CD14-positive monocyte (primary cell): ENCODE results near the gene PSEN1. TPM values are rescaled to one million over a fixed set of nuclear protein-coding genes. Genes with fewer than 3 reads are reported as not detected.

Experiments
- DNase-seq, 3 donors: peaks; one replicate each; pipeline ENCODE4 v3.0.0-alpha.2; 2011 to 2022
- H2AFZ ChIP-seq: 2 replicates; pipeline ENCODE4 v1.6.0; 2012; ENCODE audit warnings: mild to moderate bottlenecking, low read depth, low read length, inconsistent platforms; ENCODE audit not compliant: insufficient read depth, poor library complexity, severe bottlenecking
- H3K27ac ChIP-seq, 2 donors: 1 replicate in 1 of 2; 2 replicates in 1 of 2; pipeline ENCODE4 v1.5.1; 2012 to 2013; ENCODE audit warnings: low read length in 2 of 2, control low read depth in 1 of 2, inconsistent platforms in 1 of 2, low read depth in 1 of 2, mild to moderate bottlenecking in 1 of 2
- H3K27me3 ChIP-seq, 2 donors: one replicate each; pipeline versions ENCODE4 v1.6.0 to v1.6.1; 2011 to 2013; ENCODE audit warnings: low read length in 2 of 2; ENCODE audit not compliant: control insufficient read depth in 2 of 2, insufficient read depth in 2 of 2
- H3K36me3 ChIP-seq, 2 donors: replicated peaks in 1 of 2; 1 replicate in 1 of 2; 2 replicates in 1 of 2; pipeline versions ENCODE4 v1.5.1 to v1.6.1; 2012 to 2013; ENCODE audit warnings: low read length in 2 of 2, control low read depth in 1 of 2, inconsistent platforms in 1 of 2, mild to moderate bottlenecking in 1 of 2; ENCODE audit not compliant: insufficient read depth in 2 of 2, control insufficient read depth in 1 of 2
- H3K4me1 ChIP-seq, 2 donors: 1 replicate in 1 of 2; 2 replicates in 1 of 2; pipeline versions ENCODE4 v1.5.1 to v1.6.1; 2012 to 2013; ENCODE audit warnings: low read length in 2 of 2, control low read depth in 1 of 2, inconsistent platforms in 1 of 2, mild to moderate bottlenecking in 1 of 2, moderate library complexity in 1 of 2; ENCODE audit not compliant: insufficient read depth in 2 of 2, control insufficient read depth in 1 of 2
- H3K4me2 ChIP-seq: replicated peaks from 2 replicates; pipeline ENCODE3; 2012; ENCODE audit warnings: low read length, moderate library complexity, mild to moderate bottlenecking; ENCODE audit not compliant: poor library complexity, severe bottlenecking; ENCODE audit errors: extremely low read depth
- H3K4me3 ChIP-seq, 3 experiments: fragments of 200-600 bp in 1 of 3; sonication (generic) in 1 of 3; replicated peaks in 1 of 3; 1 replicate in 2 of 3; 2 replicates in 1 of 3; pipeline ENCODE4 v1.5.1; 2011 to 2013; ENCODE audit warnings: low read length in 3 of 3, mild to moderate bottlenecking in 3 of 3, control low read depth in 2 of 3, low read depth in 2 of 3, inconsistent platforms in 1 of 3, moderate library complexity in 1 of 3
- H3K79me2 ChIP-seq: 2 replicates; pipeline ENCODE4 v1.6.0; 2012; ENCODE audit warnings: mild to moderate bottlenecking, control low read depth, inconsistent platforms, low read length, moderate library complexity; ENCODE audit not compliant: insufficient read depth
- H3K9ac ChIP-seq: 2 replicates; pipeline ENCODE4 v1.6.0; 2017; ENCODE audit warnings: low read length, mild to moderate bottlenecking; ENCODE audit not compliant: insufficient read depth, poor library complexity, severe bottlenecking
- H3K9me3 ChIP-seq, 2 donors: replicated peaks in 1 of 2; 1 replicate in 1 of 2; 2 replicates in 1 of 2; pipeline versions ENCODE4 v1.5.1 to v1.6.1; 2012 to 2013; ENCODE audit warnings: low read length in 2 of 2, control low read depth in 1 of 2; ENCODE audit not compliant: control insufficient read depth in 1 of 2, insufficient read depth in 1 of 2
- H4K20me1 ChIP-seq: 2 replicates; pipeline ENCODE4 v1.6.0; 2012; ENCODE audit warnings: mild to moderate bottlenecking, low read length, control low read depth, moderate library complexity; ENCODE audit not compliant: insufficient read depth
- H3K27ac Mint-ChIP-seq, 7 donors: one replicate each; pipeline ENCODE4 v1.8.0; 2020; ENCODE audit warnings: mild to moderate bottlenecking in 7 of 7, mixed read lengths in 7 of 7, moderate library complexity in 6 of 7, inconsistent platforms in 2 of 7
- H3K27me3 Mint-ChIP-seq, 3 donors: one replicate each; pipeline ENCODE4 v1.8.0; 2021 to 2022; ENCODE audit warnings: low read depth in 3 of 3, mild to moderate bottlenecking in 3 of 3, mixed read lengths in 3 of 3, moderate library complexity in 3 of 3, inconsistent platforms in 1 of 3
- H3K36me3 Mint-ChIP-seq, 2 donors: one replicate each; pipeline ENCODE4 v1.8.0; 2020; ENCODE audit warnings: mixed read lengths in 2 of 2, inconsistent platforms in 1 of 2, mild to moderate bottlenecking in 1 of 2
- H3K4me1 Mint-ChIP-seq: one replicate; pipeline ENCODE4 v1.8.0; 2020; ENCODE audit warnings: mild to moderate bottlenecking, mixed read lengths
- H3K4me3 Mint-ChIP-seq, 2 donors: one replicate each; pipeline ENCODE4 v1.8.0; 2020; ENCODE audit warnings: mild to moderate bottlenecking in 2 of 2, mixed read lengths in 2 of 2, moderate library complexity in 1 of 2
- H3K9me3 Mint-ChIP-seq, 7 donors: one replicate each; pipeline ENCODE4 v1.8.0; 2020 to 2022; ENCODE audit warnings: mixed read lengths in 7 of 7, mild to moderate bottlenecking in 6 of 7, moderate library complexity in 6 of 7, inconsistent platforms in 2 of 7
- CTCF ChIP-seq: fragments of 200-600 bp; IDR thresholded peaks from one replicate; pipeline ENCODE4 v1.8.0; 2022; ENCODE audit warnings: antibody characterized with exemption, mild to moderate bottlenecking
- WGBS: methylation state at CpG from one replicate; pipeline ENCODE4 v1.1.5; 2013; ENCODE audit warnings: missing lambda C conversion rate; ENCODE audit not compliant: insufficient coverage; 5-methylcytosine and 5-hydroxymethylcytosine counted together
- intact Hi-C, 2 donors: fragments of 100-400 bp; cut with micrococcal nuclease; formaldehyde crosslinking; loops; one replicate each; pipeline versions ENCODE4 v1.15.0 to v1.15.1; 2023
- polyA plus RNA-seq, 3 donors: library from polyadenylated mRNA; depleted of rRNA in 1 of 3; unstranded in 2 of 3; stranded (reverse) in 1 of 3; fragments of 300-500 nt in 2 of 3; fragments of >200 nt in 1 of 3; fragmentation: Illumina TruSeq in 2 of 3; gene quantifications; 1 replicate in 2 of 3; 2 replicates in 1 of 3; pipeline ENCODE4 v1.2.3, GENCODE V29; 2012 to 2021

The PSEN1 gene
- polyA plus RNA-seq, 3 donors: 42.4 to 130 (median 85.6) TPM

GRCh38 chr14:73105727-73106126 lies 30.6 kb upstream of the PSEN1 start:
- no peaks in the 10 kb centered on the region for H3K9me3 ChIP-seq
- no peak for DNase-seq
- H3K36me3 Mint-ChIP-seq: peaks cover 74 to 92% of the 10 kb centered on the region in 2 donors
- H3K27ac Mint-ChIP-seq: peak overlapping the region in 2 of 7 donors; percentile 32 to 36
- no peak overlapping the region for H3K4me2 ChIP-seq
- H3K27me3 ChIP-seq: no peaks in the 10 kb centered on the region
- H3K27ac ChIP-seq: no peak overlapping the region
- H3K9me3 Mint-ChIP-seq: no peaks in the 10 kb centered on the region
- H3K36me3 ChIP-seq: peaks cover 96 to 99% of the 10 kb centered on the region in 2 donors
- TF ChIP-seq CTCF: no peak
- peaks cover 31% of the 10 kb centered on the region for H4K20me1 ChIP-seq
- peaks cover 6% of the 10 kb centered on the region for H3K79me2 ChIP-seq
- no peak overlapping the region for H2AFZ ChIP-seq
- H3K9ac ChIP-seq: no peak overlapping the region
- no peaks in the 10 kb centered on the region for H3K4me1 Mint-ChIP-seq
- H3K4me1 ChIP-seq: no peaks in the 10 kb centered on the region
- H3K27me3 Mint-ChIP-seq: no peaks in the 10 kb centered on the region
- WGBS: 95% methylated on average over 16 of the region's 16 CpGs
- no peak overlapping the region for H3K4me3 Mint-ChIP-seq
- intact Hi-C loops: loop anchor here in 1 of 2 donors (10.0 kb wide), 1 partner anchor 99 kb away; no protein-coding TSS in a partner anchor
- H3K4me3 ChIP-seq: no peak overlapping the region

DNA sequence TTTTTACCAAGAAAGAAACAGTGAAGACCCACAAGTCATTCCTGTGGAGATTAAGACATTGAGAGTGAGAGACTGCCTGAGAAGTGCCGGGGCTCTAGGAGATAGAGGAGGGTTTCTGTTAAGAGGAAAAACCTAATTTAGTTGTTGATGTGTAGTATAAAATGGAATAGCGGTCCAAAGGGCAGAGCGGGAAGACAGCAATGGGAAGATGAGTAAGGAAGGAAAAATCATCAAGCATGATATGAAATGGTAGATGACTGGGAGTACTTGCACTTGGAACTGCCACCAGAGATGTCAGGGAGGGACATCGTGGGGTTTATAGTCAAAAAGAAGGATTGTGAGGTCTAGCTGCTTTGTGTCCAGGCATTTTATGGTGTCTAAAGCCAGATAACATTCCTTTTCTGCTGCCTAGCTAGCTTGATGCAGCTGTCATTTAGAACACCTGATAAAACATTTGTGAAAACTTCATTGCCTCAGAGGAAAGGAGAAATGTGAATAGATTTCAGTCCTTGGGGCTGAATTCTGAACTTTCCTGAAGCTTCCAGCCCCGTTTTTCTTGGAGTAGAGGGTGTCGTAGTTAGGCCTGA lies 20.1 kb upstream of the PSEN1 start:
- Histone ChIP-seq H3K9me3 (no peaks in the 10 kb centered on the region), H3K4me2 (no peak overlapping the region), H3K9ac (no peak overlapping the region), H3K27me3 (no peaks in the 10 kb centered on the region), H3K4me3 (no peak overlapping the region), H3K36me3 (peaks cover 88 to 96% of the 10 kb centered on the region in 2 donors), H3K4me1 (no peaks in the 10 kb centered on the region), H2AFZ (no peak overlapping the region), H3K79me2 (peaks cover 22% of the 10 kb centered on the region), H3K27ac (peak overlapping the region in 1 of 2 donors; percentile 39), H4K20me1 (peaks cover 40% of the 10 kb centered on the region)
- H3K9me3 Mint-ChIP-seq: no peaks in the 10 kb centered on the region
- no peak for TF ChIP-seq CTCF
- no peaks in the 10 kb centered on the region for H3K4me1 Mint-ChIP-seq
- H3K4me3 Mint-ChIP-seq: no peak overlapping the region
- no peaks in the 10 kb centered on the region for H3K27me3 Mint-ChIP-seq
- peak overlapping the region in 4 of 7 donors; percentile 5 to 59 (median 23) for H3K27ac Mint-ChIP-seq
- H3K36me3 Mint-ChIP-seq: peaks cover 81 to 97% of the 10 kb centered on the region in 2 donors
- 100% methylated on average over 4 of the region's 6 CpGs for WGBS
- intact Hi-C loops: no loop called here
- no peak for DNase-seq
